GM12892 (cell line): ENCODE measurements around the gene COPG1.

Experiments used
- POLR2A ChIP-seq: IDR thresholded peaks from 2 replicates; pipeline ENCODE4 v1.6.1; 2011; ENCODE audit warnings: low read depth, low read length, control low read depth
- TAF1 ChIP-seq: IDR thresholded peaks from 2 replicates; pipeline ENCODE4 v1.6.1; 2011; ENCODE audit warnings: low read depth, mild to moderate bottlenecking, control low read depth, low read length, borderline replicate concordance

DNA sequence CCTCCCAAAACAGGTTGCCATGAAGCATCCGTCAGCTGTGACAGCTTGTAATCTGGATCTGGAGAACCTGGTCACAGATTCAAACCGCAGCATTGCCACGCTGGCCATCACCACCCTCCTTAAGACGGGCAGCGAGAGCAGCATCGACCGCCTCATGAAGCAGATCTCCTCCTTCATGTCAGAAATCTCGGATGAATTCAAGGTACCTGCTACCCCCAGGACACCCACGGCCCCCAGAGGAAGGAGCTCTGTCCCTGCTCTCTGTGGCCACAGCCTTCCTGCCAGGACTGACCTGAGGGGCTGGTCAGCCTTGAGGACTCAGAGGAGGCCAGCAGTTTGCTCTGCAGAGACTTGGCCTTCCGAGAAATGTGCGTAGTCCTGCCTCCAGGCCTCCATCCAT, 11.2 kb downstream of the COPG1 start:
- TF ChIP-seq POLR2A (no peak), TAF1 (no peak)
